GM21447 (cell line): ENCODE data around the gene UQCR10.
A peak's percentile ranks its signal among the peaks of the same experiment; 100 is the strongest.

Experiments
- ATAC-seq: cut with Tn5 transposase; IDR thresholded peaks from one replicate; pipeline ENCODE4 v1.9.1; 2021; ENCODE audit not compliant: unreplicated experiment

UQCR10 gene

DNA sequence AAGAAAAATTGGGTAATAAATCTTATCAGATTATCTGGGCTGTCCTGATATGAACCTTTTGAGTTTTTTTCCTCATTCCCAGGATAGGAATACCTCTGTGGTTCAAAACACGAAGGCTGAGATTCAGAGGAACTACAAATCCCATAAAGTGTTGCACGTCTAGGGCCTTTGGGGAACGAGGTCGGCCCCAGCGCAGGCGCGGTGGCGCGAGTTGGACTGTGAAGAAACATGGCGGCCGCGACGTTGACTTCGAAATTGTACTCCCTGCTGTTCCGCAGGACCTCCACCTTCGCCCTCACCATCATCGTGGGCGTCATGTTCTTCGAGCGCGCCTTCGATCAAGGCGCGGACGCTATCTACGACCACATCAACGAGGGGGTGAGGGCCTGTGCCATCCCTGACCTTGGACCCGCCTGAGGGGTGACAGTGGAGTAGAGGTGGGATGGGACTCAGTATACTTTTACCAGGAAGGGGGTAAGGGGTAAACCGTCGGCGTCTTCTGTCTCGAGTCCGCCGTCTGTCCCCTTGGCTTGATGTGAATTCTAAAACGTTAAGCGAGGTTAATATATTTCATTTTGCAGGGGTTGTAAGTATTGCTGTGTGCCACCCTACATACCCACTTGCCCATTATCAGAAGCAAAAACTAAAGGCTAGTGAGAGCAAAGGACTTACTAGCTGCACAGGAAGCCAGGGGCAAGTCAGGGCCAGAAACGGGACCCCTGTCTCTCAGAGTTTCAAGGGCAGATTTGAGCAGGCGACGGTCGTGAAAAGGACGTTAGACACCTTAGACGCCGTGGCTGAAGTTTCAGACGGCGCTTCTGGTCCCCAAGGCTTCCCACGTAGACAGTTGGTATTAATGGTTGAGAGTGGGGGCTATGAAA lies at the start of gene UQCR10:
UQCR10 (plus strand) TSS at position 199 of the 881 bp plus-strand sequence; CDS start at position 229, 30 bp downstream.
- peak; percentile 55 for ATAC-seq

DNA sequence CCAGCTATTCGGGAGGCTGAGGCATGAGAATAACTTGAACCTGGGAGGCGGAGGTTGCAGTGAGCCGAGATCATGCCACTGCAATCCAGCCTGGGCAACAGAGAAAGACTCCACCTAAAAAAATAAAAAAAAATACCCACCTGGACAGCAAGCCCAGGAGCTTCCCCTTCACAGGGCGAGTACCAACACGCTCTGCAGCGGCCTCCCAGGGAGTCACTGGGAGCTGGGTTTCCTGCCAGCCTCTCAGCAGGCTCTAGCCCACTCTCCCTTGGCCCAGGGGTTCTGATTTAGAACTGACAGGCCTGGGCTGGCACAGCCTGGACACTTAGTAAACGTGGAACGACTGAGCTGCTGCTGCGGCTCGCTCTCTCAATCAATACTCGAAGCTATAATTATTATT lies 49.4 kb upstream of the UQCR10 start:
- ATAC-seq, result no peak

DNA sequence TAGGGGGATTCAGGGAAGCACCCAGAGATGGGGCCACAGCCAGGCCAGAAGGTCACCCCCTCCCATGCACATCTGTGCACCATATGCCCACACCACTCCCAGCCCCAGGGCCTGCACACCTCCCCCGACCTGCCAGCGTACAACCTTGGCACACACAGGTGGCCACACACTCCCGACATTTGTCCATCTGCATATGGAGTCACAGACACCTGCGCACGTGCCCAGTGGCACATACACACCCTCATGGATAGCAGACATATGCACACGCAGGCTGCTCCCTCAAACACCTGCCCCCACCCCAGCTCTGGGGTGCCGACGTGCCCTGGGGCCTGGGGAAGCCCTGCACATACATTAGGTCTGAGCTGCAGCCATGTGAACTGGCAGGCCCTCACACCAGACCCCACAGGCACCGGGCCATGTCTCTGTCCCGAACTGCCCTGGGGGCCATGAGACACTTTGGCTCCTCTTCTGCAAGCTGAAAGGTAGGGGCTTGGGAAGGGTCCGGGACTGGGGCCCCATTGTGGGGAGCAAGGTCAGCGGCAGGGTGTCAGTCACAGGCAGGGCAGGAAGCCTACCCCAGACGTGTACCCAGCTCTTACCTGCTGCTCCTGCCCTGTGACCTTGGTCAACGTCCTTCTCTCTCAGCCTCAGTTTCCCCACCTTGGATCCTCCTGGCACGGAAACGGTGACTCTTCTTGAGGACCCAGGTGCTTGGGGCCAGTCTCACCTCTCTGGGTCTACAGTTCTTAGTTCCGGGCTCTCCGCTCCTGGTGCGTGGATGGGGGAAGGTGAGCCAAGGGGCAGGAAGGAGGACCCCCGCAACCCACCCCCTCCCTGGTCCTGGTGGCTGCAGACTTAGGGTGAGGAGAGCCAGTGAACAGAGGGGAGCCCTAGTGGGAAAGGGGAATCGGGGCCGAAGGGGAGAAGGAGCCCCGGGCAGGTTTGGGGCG lies 47.9 kb upstream of the UQCR10 start:
- no peak for ATAC-seq

DNA sequence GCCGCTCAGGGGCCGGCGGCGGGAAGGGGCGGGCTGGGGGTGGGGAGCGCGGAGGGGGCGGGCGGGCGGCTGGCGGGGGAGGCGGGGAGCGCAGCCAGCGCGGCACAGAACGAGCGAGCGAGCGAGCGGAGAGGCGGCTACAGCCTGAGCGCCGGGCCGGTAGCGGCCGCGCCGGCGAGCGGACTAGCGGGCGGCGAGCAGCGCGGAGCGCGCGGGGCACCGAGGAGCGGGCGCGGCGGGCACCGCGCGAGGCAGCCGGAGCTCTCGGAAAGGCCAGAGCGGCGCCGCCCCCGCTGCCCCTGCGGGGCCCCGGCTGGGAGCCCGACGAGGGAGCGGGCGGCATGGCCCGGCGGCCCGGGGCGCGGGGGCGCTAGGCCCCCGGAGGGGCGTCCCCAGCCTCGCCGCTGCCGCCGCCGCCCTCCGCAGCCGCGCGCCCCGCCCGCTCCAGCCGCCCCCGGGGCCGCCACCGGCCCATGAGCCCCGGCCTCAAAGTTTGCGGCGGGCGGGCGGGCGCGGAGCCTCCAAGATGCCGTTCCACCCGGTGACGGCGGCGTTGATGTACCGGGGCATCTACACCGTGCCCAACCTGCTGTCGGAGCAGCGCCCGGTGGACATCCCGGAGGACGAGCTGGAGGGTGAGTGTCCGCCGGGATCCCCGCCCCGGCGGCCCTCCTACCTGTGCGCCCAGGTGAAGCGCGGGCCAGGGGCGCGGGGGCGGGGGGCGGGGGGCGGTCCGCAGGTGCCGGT lies 47.1 kb upstream of the UQCR10 start, which contains the start of gene CABP7:
CABP7 (plus strand) TSS at position 105 of the 747 bp plus-strand sequence; CDS start at position 527, 422 bp downstream.
- no peak for ATAC-seq

DNA sequence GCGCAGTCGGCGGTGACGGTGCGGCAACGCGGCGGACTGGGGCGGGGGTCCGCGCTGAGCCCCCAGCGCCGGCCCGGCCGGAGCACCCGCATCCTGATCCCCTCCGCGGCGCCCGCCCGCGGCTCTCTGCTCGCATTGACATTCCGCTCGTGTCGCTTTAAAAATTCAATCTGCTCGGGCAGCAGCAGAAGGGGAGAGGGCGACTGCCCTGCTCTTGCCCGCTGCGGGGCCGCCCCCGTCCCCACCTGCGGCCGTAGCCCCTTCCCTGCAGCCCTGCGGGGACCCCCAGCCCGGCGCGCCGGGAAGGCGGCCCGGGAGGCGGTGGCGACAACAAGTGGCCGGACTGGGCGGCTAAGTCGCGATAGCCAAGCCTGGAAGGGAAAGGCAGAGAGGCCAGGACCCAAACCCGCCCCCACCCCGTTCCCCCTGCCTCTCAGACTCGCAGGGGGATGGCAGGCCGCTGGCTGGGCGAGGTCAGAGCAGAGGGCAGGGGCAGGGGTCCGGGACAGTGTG lies 46.3 kb upstream of the UQCR10 start:
- no peak for ATAC-seq

DNA sequence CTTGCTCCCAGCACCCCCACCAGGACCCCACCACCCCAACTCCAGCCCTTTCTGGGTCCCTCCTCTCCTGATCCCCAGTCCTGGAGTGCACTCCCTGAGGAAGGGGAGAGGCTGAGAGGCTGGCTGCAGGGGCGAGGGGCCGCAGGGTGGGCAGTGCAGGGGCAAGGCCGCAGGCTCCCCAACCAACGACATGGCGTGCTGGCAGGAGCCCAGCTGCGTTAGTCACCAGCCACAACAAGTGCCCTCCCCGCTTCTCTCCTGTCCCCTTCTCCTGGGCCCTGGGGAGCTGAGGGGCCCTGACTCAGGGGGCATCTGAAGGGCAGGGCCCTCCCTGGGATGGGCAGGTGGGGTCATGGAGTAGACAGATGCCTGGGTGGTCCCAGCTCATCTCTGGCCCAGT lies 45.0 kb upstream of the UQCR10 start:
- ATAC-seq, result no peak

DNA sequence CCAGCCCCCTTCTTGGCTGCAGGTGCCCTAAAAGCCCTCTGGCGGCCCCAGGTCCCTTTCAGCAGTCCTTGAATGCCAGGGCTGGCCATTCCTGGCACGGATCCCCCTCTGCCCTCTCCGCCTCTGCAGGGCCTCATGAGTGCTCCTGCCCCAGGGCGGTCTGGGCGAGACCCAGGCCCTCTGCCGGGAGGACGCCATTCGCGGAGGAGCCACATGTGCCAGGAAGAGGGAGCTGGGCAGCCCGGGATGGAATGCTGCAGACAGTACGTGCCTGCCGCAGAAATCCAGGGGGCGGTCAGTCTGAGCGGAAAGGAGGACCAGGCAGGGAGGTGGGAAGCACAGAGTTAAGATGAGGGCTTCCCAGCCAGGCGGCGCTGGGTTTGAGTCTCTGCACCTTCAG lies 44.6 kb upstream of the UQCR10 start:
- ATAC-seq, result no peak

DNA sequence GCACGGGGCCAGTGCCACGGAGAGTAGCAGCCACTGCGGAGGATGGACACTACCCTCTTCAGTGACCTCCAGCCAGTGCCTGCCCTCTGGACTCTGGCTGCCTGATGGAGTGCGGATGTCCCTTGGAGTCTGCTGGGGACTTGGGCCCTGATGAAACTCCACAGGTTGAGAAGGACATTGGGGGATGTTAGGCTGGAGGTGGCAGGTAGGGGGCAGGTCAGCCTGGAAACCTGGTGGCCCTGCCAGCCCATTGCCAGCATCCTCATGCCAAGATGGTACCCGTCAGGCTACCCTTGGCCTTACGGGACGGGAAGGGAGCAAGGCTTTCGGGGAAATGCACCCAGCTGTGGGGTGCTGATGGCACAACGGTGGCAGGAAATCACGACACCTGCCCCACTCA lies 43.4 kb upstream of the UQCR10 start:
- no peak for ATAC-seq

DNA sequence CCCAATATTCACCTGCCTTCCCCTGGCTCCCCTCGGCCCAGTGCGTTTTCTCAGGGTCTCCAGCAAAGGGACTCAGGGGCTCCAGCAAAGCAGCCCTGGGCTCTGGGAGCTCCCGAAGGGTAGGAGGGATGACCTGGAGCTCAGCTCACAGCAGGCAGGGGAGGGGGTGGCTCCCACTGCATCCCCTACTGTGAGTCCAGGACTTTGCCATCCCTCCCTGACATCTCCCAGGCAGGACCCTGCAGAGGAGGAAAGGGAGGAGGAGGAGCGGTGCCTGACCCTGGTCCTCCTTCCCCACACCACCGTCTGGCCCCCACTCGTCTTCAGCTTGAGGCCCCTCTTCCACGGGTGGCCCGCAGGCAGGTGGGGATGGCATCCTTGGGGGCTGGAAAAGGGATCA lies 42.3 kb upstream of the UQCR10 start:
- no peak for ATAC-seq

DNA sequence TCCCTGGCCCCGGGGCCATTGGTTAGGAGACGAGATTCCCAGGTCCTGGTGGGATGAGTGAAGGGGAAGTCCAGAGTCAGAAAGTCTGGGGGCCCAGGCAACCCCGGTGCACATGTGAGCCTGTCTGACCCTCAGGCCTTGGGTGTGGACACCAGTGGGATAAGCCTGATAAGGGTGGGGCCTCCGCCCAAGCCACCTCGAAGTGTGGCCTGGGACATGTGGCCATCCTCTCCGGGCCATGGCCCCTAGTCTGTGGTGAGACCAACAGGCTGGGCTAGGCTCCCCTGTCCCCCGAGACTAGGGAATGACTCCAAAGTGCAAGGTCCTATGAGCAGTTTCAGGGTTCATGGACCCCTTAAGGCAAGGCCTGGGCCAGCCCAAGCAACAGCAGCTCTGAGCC lies 41.1 kb upstream of the UQCR10 start:
- no peak for ATAC-seq

DNA sequence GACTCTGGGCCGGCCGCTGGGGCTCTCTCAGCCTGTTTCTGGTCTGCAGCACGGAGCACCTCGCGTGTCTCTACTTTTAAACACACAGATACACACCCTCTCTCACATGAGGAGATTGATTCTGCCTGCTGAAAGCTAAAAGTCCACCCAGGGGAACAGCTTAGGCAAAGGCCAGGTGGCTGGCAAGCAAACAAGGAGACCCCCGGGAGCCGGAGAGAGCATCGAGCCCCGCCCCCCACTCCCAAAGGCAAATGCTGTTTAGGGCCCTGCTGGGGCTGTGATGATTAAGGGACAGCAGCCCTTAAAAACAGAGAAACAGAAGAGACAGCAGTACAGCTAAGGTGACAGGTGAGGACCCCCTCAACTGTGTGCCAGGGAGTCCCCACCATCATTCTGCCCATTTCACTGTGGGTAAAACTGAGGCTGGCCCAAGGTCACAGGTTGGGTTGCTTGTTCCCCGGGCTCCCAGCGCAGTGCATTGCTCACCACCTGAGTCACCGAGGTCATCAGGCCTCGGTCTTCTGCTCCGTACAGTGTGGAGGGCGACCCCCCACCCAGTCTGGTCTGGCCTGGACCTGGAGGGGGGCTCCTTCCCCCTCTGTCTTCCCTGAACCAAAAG lies 40.5 kb upstream of the UQCR10 start:
- ATAC-seq, result no peak

DNA sequence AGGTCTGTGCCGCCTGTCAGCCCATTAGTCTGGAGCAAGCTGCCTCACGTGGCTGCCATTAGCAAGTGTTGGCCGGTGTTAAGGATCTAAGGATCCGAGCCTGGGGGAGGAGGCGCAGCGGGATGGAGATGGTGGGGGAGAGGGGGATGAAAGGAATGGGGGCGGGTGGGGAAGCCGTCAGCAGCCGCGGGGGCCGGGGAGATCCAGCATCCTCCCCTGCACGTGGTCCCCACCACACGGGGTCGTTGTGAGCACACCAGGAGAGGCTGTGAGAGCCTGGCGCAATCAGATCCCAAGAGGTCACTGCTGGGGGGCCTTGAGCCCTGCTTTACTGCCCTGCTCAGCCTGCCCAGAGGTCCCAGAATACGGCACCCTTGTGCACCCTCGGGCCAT lies 40.0 kb upstream of the UQCR10 start:
- ATAC-seq, result no peak

DNA sequence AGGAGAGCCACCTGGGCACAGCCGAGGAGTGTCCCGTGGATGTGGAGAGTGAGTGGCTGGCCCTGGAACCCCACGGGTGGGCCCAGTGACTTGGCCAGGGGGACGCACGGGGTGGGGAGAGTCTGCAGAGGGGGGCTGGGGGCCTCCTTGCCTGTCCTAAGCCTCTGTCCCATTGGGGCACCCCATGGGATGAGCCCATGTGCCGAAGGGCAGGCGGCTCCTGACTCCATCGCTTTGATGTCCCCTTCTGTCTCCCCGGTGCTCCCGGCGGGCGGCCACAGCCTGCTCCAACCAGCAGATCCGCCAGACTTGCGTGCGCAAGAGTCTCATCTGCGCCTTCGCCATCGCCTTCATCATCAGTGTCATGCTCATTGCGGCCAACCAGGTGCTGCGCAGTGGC lies 38.0 kb upstream of the UQCR10 start:
- ATAC-seq, result no peak

DNA sequence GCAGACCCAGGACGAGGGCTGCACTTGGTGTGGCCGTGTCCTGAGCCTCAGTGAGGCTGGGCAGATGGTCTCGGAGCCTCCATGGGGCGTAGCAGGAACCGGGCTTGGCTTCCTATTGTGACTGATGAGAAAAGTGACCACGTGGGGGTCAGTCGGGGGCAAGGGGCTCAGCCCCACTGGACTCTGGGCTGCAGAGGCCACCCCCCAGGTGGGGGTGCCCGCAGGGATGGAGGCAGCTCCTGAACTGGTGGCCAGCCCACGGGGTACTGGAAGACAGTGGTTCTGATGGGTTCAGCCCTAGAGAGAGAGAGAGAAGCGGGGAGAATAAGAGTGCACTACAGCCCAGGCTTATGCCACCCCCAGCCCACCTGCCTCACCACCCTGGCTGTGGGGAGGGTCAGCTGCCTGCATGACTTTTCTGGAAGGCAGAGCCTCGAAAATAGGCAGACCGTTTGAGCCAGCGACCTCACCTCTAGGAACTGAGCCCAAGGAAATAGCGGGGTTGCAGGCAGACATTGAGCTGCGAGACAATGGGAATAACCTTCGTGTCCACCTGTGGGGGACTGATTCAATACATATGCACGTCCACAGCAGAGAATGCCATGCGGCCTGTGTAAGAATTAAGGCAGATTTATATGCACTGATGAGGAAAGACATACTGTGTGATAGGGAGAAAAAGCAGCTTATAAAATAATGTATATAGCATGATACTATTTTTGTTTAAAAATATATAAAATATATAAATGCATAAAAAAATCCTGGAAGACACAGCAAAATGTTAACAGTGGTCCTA lies 35.9 kb upstream of the UQCR10 start:
- ATAC-seq, result no peak

DNA sequence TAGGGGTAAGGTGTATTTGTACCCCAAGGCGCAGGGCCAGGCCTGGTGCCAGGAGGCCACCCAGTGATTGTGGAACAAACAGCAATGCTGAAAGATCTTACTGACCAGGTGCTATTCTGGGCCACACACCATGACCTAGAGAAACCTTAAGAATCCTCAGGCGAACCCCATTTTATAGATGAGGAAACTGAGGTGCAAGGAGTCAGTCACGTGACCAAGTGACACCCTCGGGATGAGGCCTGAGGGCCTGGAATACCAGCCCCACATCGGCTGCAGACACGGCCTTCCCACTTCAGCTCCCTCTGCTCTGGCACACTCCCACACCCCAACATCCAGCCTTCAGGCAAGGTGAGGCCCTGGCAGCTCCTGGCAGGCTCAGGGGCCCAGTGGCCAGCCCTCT lies 34.3 kb upstream of the UQCR10 start:
- ATAC-seq, result no peak

DNA sequence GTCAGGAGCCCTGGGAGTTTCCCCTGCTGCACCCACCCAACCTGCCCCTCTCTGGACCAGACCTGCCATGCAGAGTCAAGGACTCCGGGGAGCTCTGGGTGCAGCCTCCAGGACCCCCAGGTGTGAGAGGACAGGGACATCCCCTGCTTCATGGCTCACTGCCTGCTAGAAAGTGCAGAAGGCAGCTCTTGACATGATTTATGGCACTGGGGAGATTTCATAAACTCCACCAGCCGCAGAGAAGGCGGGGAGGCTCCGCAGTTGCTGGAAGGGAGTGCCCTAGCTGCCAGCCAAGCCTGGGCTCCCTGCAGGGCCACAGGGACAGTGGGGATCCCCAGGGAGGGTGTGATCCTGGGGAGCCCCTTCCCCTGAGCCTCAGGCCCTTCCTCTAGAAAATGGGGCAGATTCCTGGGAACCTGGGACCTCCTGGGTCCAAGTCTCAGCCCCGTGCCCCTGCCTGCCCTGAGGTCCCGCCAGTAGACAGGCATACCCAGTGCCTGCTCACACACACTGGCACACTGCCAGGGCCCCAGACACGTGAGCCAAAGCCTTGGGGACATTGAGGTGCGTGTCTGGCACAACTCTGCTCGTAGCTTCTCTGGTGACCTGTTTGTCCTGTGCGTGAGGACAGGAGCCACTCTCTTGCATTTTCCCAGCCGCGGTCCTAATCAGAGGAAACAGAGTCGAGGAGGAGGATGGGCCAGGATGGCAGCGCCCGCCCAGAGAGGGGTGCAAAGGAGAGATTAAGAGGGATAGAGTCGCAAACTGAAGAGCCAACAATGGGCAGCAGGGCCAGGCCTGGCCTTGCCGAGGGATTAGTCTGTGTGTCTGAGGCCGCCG lies 33.6 kb upstream of the UQCR10 start:
- ATAC-seq, result no peak

DNA sequence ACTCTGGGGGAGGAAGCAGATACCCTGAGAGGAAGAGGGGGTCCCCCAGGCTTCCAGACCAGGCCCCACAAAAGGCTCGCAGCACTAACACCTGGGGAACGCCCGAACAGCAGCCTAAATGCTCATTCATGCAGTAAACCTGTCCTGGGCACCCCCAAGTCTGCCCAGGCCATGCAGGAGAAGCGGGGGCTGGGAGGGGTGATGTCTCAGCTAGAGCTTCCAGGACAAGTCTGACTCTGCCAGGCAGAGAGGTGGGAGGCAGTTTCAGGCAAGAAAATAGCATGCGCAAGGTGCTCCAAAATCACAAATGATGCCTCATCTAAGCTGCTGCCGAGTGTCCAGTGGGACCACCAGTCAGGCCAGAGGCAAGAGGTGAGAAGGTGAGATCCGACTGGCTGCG lies 32.8 kb upstream of the UQCR10 start:
- ATAC-seq, result no peak

DNA sequence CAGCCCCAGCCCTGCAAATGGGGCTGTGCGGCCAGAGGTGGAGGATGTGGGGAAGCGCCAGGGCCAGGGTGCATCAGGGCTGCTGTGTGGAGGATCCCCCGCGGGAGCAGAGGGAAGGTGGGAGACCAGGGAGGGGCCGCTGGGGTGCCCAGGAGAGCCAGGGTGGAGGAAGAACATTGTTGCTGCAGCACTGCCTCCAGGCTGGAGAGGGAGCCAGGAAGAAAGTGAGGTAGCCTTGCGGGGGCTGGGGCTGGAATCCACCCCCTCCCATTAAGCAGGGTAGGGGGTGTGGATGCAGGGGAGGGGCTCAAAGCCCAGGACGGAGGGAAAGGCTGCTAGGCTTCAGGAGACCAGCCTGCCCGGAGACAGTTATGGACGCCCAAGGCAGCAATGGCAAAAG lies 32.3 kb upstream of the UQCR10 start:
- no peak for ATAC-seq

DNA sequence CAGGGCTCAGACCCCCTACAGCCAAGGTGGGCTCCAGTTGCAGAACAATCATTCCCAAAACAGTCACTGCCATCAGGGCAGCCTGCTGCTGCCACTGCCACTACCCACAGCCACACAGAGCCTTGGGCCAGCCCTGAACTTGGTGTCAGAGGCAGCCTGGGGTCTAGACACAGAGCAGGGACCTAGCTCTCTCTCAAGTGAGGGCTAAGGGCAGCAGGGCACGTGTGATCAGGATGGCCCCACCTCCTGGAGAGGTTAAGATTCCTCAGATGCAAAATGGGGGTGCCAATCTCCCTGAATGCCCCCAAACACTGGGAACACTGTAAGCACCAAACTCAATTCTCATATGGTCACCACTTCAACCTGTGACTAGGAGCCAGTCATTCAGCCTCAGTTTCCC lies 31.8 kb upstream of the UQCR10 start:
- no peak for ATAC-seq
